ENCODE measurements around the gene HBG1. TPM values are rescaled to one million over a fixed set of nuclear protein-coding genes. Genes with fewer than 3 reads are reported as not detected.

HBG1 gene
- total and polyA plus RNA-seq, 10 of the 15 experiments (the other 5 are each of a cell fraction or from before 2014, with no cell fraction given), result 0.84 to 2.3 (median 1.9) TPM; not detected in 5

DNA sequence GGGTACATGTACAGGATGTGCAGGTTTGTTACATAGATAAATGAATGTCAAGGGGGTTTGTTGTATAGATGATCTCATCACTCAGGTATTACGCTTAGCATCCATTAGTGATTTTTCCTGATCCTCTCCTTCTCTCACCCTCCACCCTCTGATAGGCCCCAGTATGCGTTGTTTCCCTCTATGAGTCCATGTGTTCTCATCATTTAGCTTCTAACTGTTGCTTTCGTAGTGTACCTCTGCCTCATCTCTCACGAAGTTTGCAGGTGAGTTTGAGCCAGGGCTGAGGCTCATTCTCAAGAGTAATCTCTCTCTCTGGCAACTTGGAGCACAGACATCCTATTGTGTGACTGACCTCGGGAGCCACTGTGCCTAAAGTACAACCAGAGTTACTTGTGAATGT, 24.7 kb upstream of the HBG1 start:
- intact Hi-C loops (cut with micrococcal nuclease; ENCODE audit: unreplicated experiment), result no loop called here
- no peaks in the 10 kb centered on the region for H3K36me3 ChIP-seq (ENCODE audit: control insufficient read depth in 2 of 2, insufficient read depth in 2 of 2, low read length in 1 of 2)
- H3K79me2 ChIP-seq (ENCODE audit: control insufficient read depth, insufficient read depth, low read length), result no peaks in the 10 kb centered on the region
- ATAC-seq (no peak), FAIRE-seq (no peak), DNase-seq (ENCODE audit: low read depth, low spot score) (no peak)
- H3K4me1 ChIP-seq (ENCODE audit: control insufficient read depth, insufficient read depth, low read length), result no peaks in the 10 kb centered on the region
- no peak overlapping the region for H3K27ac ChIP-seq (ENCODE audit: control insufficient read depth, insufficient read depth)
- ChIA-PET CTCF (no interaction called here), RAD21 (ENCODE audit: unreplicated experiment) (no interaction called here), SMC1A (ENCODE audit: uncharacterized antibody, unreplicated experiment) (interaction anchor here (1.2 kb wide), 1 partner anchor 9 kb away, joined by 3 read pairs; no protein-coding TSS in a partner anchor), POLR2A (no interaction called here)
- H4K20me1 ChIP-seq (ENCODE audit: control insufficient read depth, insufficient read depth), result no peaks in the 10 kb centered on the region
- H3K4me3 ChIP-seq, result no peak overlapping the region
- no TSS peak for BruUV-seq (replicated peaks)
- no peaks in the 10 kb centered on the region for H3K27me3 ChIP-seq (replicated peaks in 1 of 2; ENCODE audit: control insufficient read depth in 2 of 2, insufficient read depth in 2 of 2, low read length in 1 of 2)
- 39% methylated on average over 5 of the region's 5 CpGs for WGBS (ENCODE audit: insufficient coverage, insufficient replicate concordance, low lambda C conversion rate, missing lambda C conversion rate)
- H3K9ac ChIP-seq (ENCODE audit: control insufficient read depth, insufficient read depth, low read length), result no peak overlapping the region
- in situ Hi-C loops (cut with MboI), result no loop called here
- TF ChIP-seq HCFC1 (IDR thresholded peaks at IDR 0.05; ENCODE audit: low read length) (no peak), ASH2L (IDR thresholded peaks at IDR 0.05; ENCODE audit: borderline replicate concordance, low read depth) (no peak), BHLHE40 (IDR thresholded peaks at IDR 0.05; ENCODE audit: borderline replicate concordance in 1 of 2, low read depth in 2 of 2, low read length in 1 of 2) (no peak), SP1 (IDR thresholded peaks at IDR 0.05; ENCODE audit: low read depth, low read length) (no peak), EZH2 (IDR thresholded peaks at IDR 0.05; ENCODE audit: borderline replicate concordance, control insufficient read depth, low read depth, low read length) (no peak), CHD1 (IDR thresholded peaks at IDR 0.05; ENCODE audit: low read depth, low read length) (no peak), FOXM1 (IDR thresholded peaks at IDR 0.05; ENCODE audit: low read depth, low read length) (no peak), SUZ12 (IDR thresholded peaks at IDR 0.05; ENCODE audit: unreplicated experiment) (no peak), STAT3 (IDR thresholded peaks at IDR 0.05; ENCODE audit: low read depth, low read length) (no peak), NKRF (conservative IDR thresholded peaks at IDR 0.05) (no peak)
- TF ChIP-seq, protein P1, sequence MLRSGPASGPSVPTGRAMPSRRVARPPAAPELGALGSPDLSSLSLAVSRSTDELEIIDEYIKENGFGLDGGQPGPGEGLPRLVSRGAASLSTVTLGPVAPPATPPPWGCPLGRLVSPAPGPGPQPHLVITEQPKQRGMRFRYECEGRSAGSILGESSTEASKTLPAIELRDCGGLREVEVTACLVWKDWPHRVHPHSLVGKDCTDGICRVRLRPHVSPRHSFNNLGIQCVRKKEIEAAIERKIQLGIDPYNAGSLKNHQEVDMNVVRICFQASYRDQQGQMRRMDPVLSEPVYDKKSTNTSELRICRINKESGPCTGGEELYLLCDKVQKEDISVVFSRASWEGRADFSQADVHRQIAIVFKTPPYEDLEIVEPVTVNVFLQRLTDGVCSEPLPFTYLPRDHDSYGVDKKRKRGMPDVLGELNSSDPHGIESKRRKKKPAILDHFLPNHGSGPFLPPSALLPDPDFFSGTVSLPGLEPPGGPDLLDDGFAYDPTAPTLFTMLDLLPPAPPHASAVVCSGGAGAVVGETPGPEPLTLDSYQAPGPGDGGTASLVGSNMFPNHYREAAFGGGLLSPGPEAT (IDR thresholded peaks at IDR 0.05; ENCODE audit: low read depth), result no peak
- TF ChIP-seq, protein P2, sequence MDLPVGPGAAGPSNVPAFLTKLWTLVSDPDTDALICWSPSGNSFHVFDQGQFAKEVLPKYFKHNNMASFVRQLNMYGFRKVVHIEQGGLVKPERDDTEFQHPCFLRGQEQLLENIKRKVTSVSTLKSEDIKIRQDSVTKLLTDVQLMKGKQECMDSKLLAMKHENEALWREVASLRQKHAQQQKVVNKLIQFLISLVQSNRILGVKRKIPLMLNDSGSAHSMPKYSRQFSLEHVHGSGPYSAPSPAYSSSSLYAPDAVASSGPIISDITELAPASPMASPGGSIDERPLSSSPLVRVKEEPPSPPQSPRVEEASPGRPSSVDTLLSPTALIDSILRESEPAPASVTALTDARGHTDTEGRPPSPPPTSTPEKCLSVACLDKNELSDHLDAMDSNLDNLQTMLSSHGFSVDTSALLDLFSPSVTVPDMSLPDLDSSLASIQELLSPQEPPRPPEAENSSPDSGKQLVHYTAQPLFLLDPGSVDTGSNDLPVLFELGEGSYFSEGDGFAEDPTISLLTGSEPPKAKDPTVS (IDR thresholded peaks at IDR 0.05; ENCODE audit: low read depth, low read length), result no peak
- no peak overlapping the region for H2AFZ ChIP-seq (ENCODE audit: control insufficient read depth, low read depth, low read length)
- H3K9me3 ChIP-seq (replicated peaks; ENCODE audit: control insufficient read depth, insufficient read depth, low read length), result no peaks in the 10 kb centered on the region
- no peak overlapping the region for H3K4me2 ChIP-seq (ENCODE audit: control insufficient read depth, insufficient read depth)

Measured in GM12878 (cell line).